CD14-positive monocyte (primary cell): Measurements from ENCODE around the gene RASGRP3. TPM values are rescaled to one million over a fixed set of nuclear protein-coding genes. Genes with fewer than 3 reads are reported as not detected.

Experiments
- DNase-seq, 3 donors: peaks; one replicate each; pipeline ENCODE4 v3.0.0-alpha.2; 2011 to 2022
- H2AFZ ChIP-seq: 2 replicates; pipeline ENCODE4 v1.6.0; 2012; ENCODE audit warnings: mild to moderate bottlenecking, low read depth, low read length, inconsistent platforms; ENCODE audit not compliant: insufficient read depth, poor library complexity, severe bottlenecking
- H3K27ac ChIP-seq, 2 donors: 1 replicate in 1 of 2; 2 replicates in 1 of 2; pipeline ENCODE4 v1.5.1; 2012 to 2013; ENCODE audit warnings: low read length in 2 of 2, control low read depth in 1 of 2, inconsistent platforms in 1 of 2, low read depth in 1 of 2, mild to moderate bottlenecking in 1 of 2
- H3K27me3 ChIP-seq, 2 donors: one replicate each; pipeline versions ENCODE4 v1.6.0 to v1.6.1; 2011 to 2013; ENCODE audit warnings: low read length in 2 of 2; ENCODE audit not compliant: control insufficient read depth in 2 of 2, insufficient read depth in 2 of 2
- H3K36me3 ChIP-seq, 2 donors: replicated peaks in 1 of 2; 1 replicate in 1 of 2; 2 replicates in 1 of 2; pipeline versions ENCODE4 v1.5.1 to v1.6.1; 2012 to 2013; ENCODE audit warnings: low read length in 2 of 2, control low read depth in 1 of 2, inconsistent platforms in 1 of 2, mild to moderate bottlenecking in 1 of 2; ENCODE audit not compliant: insufficient read depth in 2 of 2, control insufficient read depth in 1 of 2
- H3K4me1 ChIP-seq, 2 donors: 1 replicate in 1 of 2; 2 replicates in 1 of 2; pipeline versions ENCODE4 v1.5.1 to v1.6.1; 2012 to 2013; ENCODE audit warnings: low read length in 2 of 2, control low read depth in 1 of 2, inconsistent platforms in 1 of 2, mild to moderate bottlenecking in 1 of 2, moderate library complexity in 1 of 2; ENCODE audit not compliant: insufficient read depth in 2 of 2, control insufficient read depth in 1 of 2
- H3K4me2 ChIP-seq: replicated peaks from 2 replicates; pipeline ENCODE3; 2012; ENCODE audit warnings: low read length, moderate library complexity, mild to moderate bottlenecking; ENCODE audit not compliant: poor library complexity, severe bottlenecking; ENCODE audit errors: extremely low read depth
- H3K4me3 ChIP-seq, 3 experiments: fragments of 200-600 bp in 1 of 3; sonication (generic) in 1 of 3; replicated peaks in 1 of 3; 1 replicate in 2 of 3; 2 replicates in 1 of 3; pipeline ENCODE4 v1.5.1; 2011 to 2013; ENCODE audit warnings: low read length in 3 of 3, mild to moderate bottlenecking in 3 of 3, control low read depth in 2 of 3, low read depth in 2 of 3, inconsistent platforms in 1 of 3, moderate library complexity in 1 of 3
- H3K79me2 ChIP-seq: 2 replicates; pipeline ENCODE4 v1.6.0; 2012; ENCODE audit warnings: mild to moderate bottlenecking, control low read depth, inconsistent platforms, low read length, moderate library complexity; ENCODE audit not compliant: insufficient read depth
- H3K9ac ChIP-seq: 2 replicates; pipeline ENCODE4 v1.6.0; 2017; ENCODE audit warnings: low read length, mild to moderate bottlenecking; ENCODE audit not compliant: insufficient read depth, poor library complexity, severe bottlenecking
- H3K9me3 ChIP-seq, 2 donors: replicated peaks in 1 of 2; 1 replicate in 1 of 2; 2 replicates in 1 of 2; pipeline versions ENCODE4 v1.5.1 to v1.6.1; 2012 to 2013; ENCODE audit warnings: low read length in 2 of 2, control low read depth in 1 of 2; ENCODE audit not compliant: control insufficient read depth in 1 of 2, insufficient read depth in 1 of 2
- H4K20me1 ChIP-seq: 2 replicates; pipeline ENCODE4 v1.6.0; 2012; ENCODE audit warnings: mild to moderate bottlenecking, low read length, control low read depth, moderate library complexity; ENCODE audit not compliant: insufficient read depth
- H3K27ac Mint-ChIP-seq, 7 donors: one replicate each; pipeline ENCODE4 v1.8.0; 2020; ENCODE audit warnings: mild to moderate bottlenecking in 7 of 7, mixed read lengths in 7 of 7, moderate library complexity in 6 of 7, inconsistent platforms in 2 of 7
- H3K27me3 Mint-ChIP-seq, 3 donors: one replicate each; pipeline ENCODE4 v1.8.0; 2021 to 2022; ENCODE audit warnings: low read depth in 3 of 3, mild to moderate bottlenecking in 3 of 3, mixed read lengths in 3 of 3, moderate library complexity in 3 of 3, inconsistent platforms in 1 of 3
- H3K36me3 Mint-ChIP-seq, 2 donors: one replicate each; pipeline ENCODE4 v1.8.0; 2020; ENCODE audit warnings: mixed read lengths in 2 of 2, inconsistent platforms in 1 of 2, mild to moderate bottlenecking in 1 of 2
- H3K4me1 Mint-ChIP-seq: one replicate; pipeline ENCODE4 v1.8.0; 2020; ENCODE audit warnings: mild to moderate bottlenecking, mixed read lengths
- H3K4me3 Mint-ChIP-seq, 2 donors: one replicate each; pipeline ENCODE4 v1.8.0; 2020; ENCODE audit warnings: mild to moderate bottlenecking in 2 of 2, mixed read lengths in 2 of 2, moderate library complexity in 1 of 2
- H3K9me3 Mint-ChIP-seq, 7 donors: one replicate each; pipeline ENCODE4 v1.8.0; 2020 to 2022; ENCODE audit warnings: mixed read lengths in 7 of 7, mild to moderate bottlenecking in 6 of 7, moderate library complexity in 6 of 7, inconsistent platforms in 2 of 7
- CTCF ChIP-seq: fragments of 200-600 bp; IDR thresholded peaks from one replicate; pipeline ENCODE4 v1.8.0; 2022; ENCODE audit warnings: antibody characterized with exemption, mild to moderate bottlenecking
- WGBS: methylation state at CpG from one replicate; pipeline ENCODE4 v1.1.5; 2013; ENCODE audit warnings: missing lambda C conversion rate; ENCODE audit not compliant: insufficient coverage; 5-methylcytosine and 5-hydroxymethylcytosine counted together
- intact Hi-C, 2 donors: fragments of 100-400 bp; cut with micrococcal nuclease; formaldehyde crosslinking; loops; one replicate each; pipeline versions ENCODE4 v1.15.0 to v1.15.1; 2023
- polyA plus RNA-seq, 3 donors: library from polyadenylated mRNA; depleted of rRNA in 1 of 3; unstranded in 2 of 3; stranded (reverse) in 1 of 3; fragments of 300-500 nt in 2 of 3; fragments of >200 nt in 1 of 3; fragmentation: Illumina TruSeq in 2 of 3; gene quantifications; 1 replicate in 2 of 3; 2 replicates in 1 of 3; pipeline ENCODE4 v1.2.3, GENCODE V29; 2012 to 2021

RASGRP3 gene
- polyA plus RNA-seq, 3 donors: 0.62 to 0.89 (median 0.84) TPM

DNA sequence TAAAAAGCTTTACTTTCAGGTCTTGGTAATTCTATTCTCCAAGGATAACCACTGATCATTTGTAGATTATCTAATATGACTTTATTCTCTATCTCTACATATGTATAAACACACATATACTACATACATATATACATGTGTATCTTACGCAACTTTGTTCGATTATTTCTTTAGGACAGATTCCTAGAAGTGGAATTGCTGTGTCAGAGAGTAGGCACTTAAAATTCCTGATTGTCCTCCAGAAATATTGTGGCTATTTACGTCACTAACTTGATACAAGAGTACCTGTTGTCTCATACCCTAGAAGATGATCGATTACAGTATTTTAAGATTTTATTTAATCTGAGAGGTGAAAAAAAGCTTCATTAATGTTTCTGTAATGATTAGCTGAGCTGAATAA lies 64.8 kb downstream of the RASGRP3 start:
- no CpG with 5 or more reads among the region's 4 CpGs for WGBS
- H3K4me1 ChIP-seq: no peaks in the 10 kb centered on the region
- H3K4me3 ChIP-seq: no peak overlapping the region
- no peak overlapping the region for H2AFZ ChIP-seq
- H3K36me3 ChIP-seq: no peaks in the 10 kb centered on the region
- TF ChIP-seq CTCF: no peak
- DNase-seq: no peak
- H3K4me2 ChIP-seq: no peak overlapping the region
- H3K27me3 ChIP-seq: no peaks in the 10 kb centered on the region
- no peaks in the 10 kb centered on the region for H3K79me2 ChIP-seq
- Mint-ChIP-seq H3K27ac (no peak overlapping the region), H3K9me3 (peaks cover 0 to 4% (median 0%) of the 10 kb centered on the region in 7 donors), H3K27me3 (peaks cover 0 to 1% (median 0%) of the 10 kb centered on the region in 3 donors), H3K4me1 (no peaks in the 10 kb centered on the region), H3K4me3 (no peak overlapping the region), H3K36me3 (peaks cover 0 to 2% of the 10 kb centered on the region in 2 donors)
- H3K9ac ChIP-seq: no peak overlapping the region
- peaks cover 0 to 3% of the 10 kb centered on the region in 2 donors for H3K9me3 ChIP-seq
- no peaks in the 10 kb centered on the region for H4K20me1 ChIP-seq
- no peak overlapping the region for H3K27ac ChIP-seq
- intact Hi-C loops: no loop called here

GRCh38 chr2:33550206-33550605 lies 73.8 kb downstream of the RASGRP3 start:
- TF ChIP-seq CTCF: no peak
- Histone ChIP-seq H3K79me2 (no peaks in the 10 kb centered on the region), H3K4me1 (peaks cover 10 to 19% of the 10 kb centered on the region in 2 donors), H3K27me3 (no peaks in the 10 kb centered on the region), H2AFZ (no peak overlapping the region), H3K27ac (no peak overlapping the region), H3K36me3 (no peaks in the 10 kb centered on the region), H4K20me1 (no peaks in the 10 kb centered on the region), H3K4me3 (no peak overlapping the region), H3K9me3 (no peaks in the 10 kb centered on the region), H3K4me2 (no peak overlapping the region), H3K9ac (no peak overlapping the region)
- intact Hi-C loops: no loop called here
- WGBS: 100% methylated on average over 1 of the region's 3 CpGs
- Mint-ChIP-seq H3K27me3 (no peaks in the 10 kb centered on the region), H3K4me1 (peaks cover 18% of the 10 kb centered on the region), H3K4me3 (no peak overlapping the region), H3K27ac (no peak overlapping the region), H3K9me3 (peaks cover 0 to 2% (median 0%) of the 10 kb centered on the region in 7 donors), H3K36me3 (no peaks in the 10 kb centered on the region)
- no peak for DNase-seq
